Heart right ventricle (tissue), 16 donors: ENCODE results near the gene PLP2. TPM values are rescaled to one million over a fixed set of nuclear protein-coding genes. Genes with fewer than 3 reads are reported as not detected.

Experiments
- ATAC-seq, 8 donors: fragments of 200-7000 bp; cut with Tn5 transposase; one replicate each; pipeline ENCODE4 v1.9.1; 2020; ENCODE audit warnings: mild to moderate bottlenecking in 8 of 8, moderate library complexity in 8 of 8, moderate number of reproducible peaks in 1 of 8
- DNase-seq, 2 donors: peaks; one replicate each; pipeline ENCODE4 v3.0.0-alpha.2; 2020
- H3K27ac ChIP-seq, 10 donors: fragments of 200-600 bp; sonication (generic) in 2 of 10; one replicate each; pipeline versions ENCODE4 v1.5.0 to v1.8.0; 2020 to 2022; ENCODE audit warnings: mild to moderate bottlenecking in 3 of 10
- H3K27me3 ChIP-seq, 7 donors: fragments of 200-600 bp; one replicate each; pipeline ENCODE4 v1.8.0; 2021 to 2022; ENCODE audit warnings: mild to moderate bottlenecking in 2 of 7
- H3K36me3 ChIP-seq, 9 donors: fragments of 200-600 bp; sonication (generic) in 1 of 9; one replicate each; pipeline versions ENCODE4 v1.5.0 to v1.8.0; 2020 to 2022; ENCODE audit warnings: mild to moderate bottlenecking in 2 of 9
- H3K4me1 ChIP-seq, 9 donors: fragments of 200-600 bp; sonication (generic) in 1 of 9; one replicate each; pipeline versions ENCODE4 v1.5.0 to v1.8.0; 2020 to 2022; ENCODE audit warnings: mild to moderate bottlenecking in 4 of 9
- H3K4me3 ChIP-seq, 10 donors: fragments of 200-600 bp; sonication (generic) in 2 of 10; one replicate each; pipeline versions ENCODE4 v1.5.0 to v1.8.0; 2020 to 2022; ENCODE audit warnings: mild to moderate bottlenecking in 7 of 10, moderate library complexity in 2 of 10
- H3K9me3 ChIP-seq, 11 donors: fragments of 200-600 bp in 10 of 11; sonication (generic) in 2 of 11; one replicate each; pipeline versions ENCODE4 v1.5.0 to v1.8.0; 2013 to 2022; ENCODE audit warnings: mild to moderate bottlenecking in 2 of 11, control low read depth in 1 of 11, moderate library complexity in 1 of 11
- WGBS, 2 donors: extraction: QIAGEN DNeasy Blood & Tissue Kit; methylation state at CpG; one replicate each; pipeline ENCODE4 v1.1.7; 2013; ENCODE audit warnings: inconsistent platforms in 1 of 2; 5-methylcytosine and 5-hydroxymethylcytosine counted together
- intact Hi-C, 10 donors: fragments of 100-400 bp; cut with DNase I; formaldehyde crosslinking; loops; one replicate each; pipeline versions ENCODE4 v1.11.1 to v1.14.2; 2022
- polyA plus RNA-seq, 2 donors: library from polyadenylated mRNA; stranded (reverse); fragments of 200-250 nt; gene quantifications; one replicate each; pipeline ENCODE4 v1.2.3, GENCODE V29; 2013
- total RNA-seq, 10 donors: library from RNA; stranded (reverse); fragmentation: NEBNext Ultra II Directional in 3 of 10; extraction: Animal tissue kit (Norgen Biotek cat#: 25700) in 3 of 10; gene quantifications; one replicate each; pipeline versions ENCODE4 v1.2.1 to v1.2.4, GENCODE V29; 2021 to 2023
- TF ChIP-seq, protein P1 (sequence below), 9 donors: fragments of 200-600 bp; sonication (generic) in 2 of 9; IDR thresholded peaks; one replicate each; pipeline versions ENCODE4 v1.5.0 to v1.8.0; 2021 to 2022; ENCODE audit warnings: antibody characterized with exemption in 9 of 9, mild to moderate bottlenecking in 5 of 9, moderate library complexity in 1 of 9
- donor health status: Arrhythmogenic right ventricular cardiomyopathy.
- donor health status: ischemic (EF 13 %, LVEDD 7.1; RV severe dilation, severe dysfunction).
- donor health status: healthy with polysubstance abuse.
- donor health status: DM: no; HTN: yes; CAD: no.
- donor health status: DM: no; HTN: no; CAD: no.
- donor health status: ischemic (EF 25% LVEDD 6.9; RV normal size, moderate dysfunction).
- donor health status: ischemic (EF 25% LVEDD 5.7; RV mildly dilated, moderate dysfunction).
- donor health status: healthy.
- donor health status: DM: yes; HTN: yes; CAD: no.
- donor health status: Ischemic cardiomyopathy.
- donor health status: ischemic (EF 35%, LVEDD 5.7; RV mildly dilated, moderate dysfunction).
- donor health status: nonischemic (EF 11% LVEDD 7.7; RV severe dilation, severe dysfunction).
- donor health status: DM: yes; HTN: yes; CAD: no.
- donor health status: PGD.
- donor health status: ischemic (EF 29% LVEDD 5.4; RV normal size, mild dysfunction).
- donor health status: nonischemic (EF 23%, LVEDD 6.1; RV moderate dilation, normal function).

The PLP2 gene
- total and polyA plus RNA-seq, 12 donors, result 20.3 to 352 (median 54.2) TPM

GRCh38 chrX:49204709-49205108 lies 33.0 kb downstream of the PLP2 start:
- TF ChIP-seq, protein P1, sequence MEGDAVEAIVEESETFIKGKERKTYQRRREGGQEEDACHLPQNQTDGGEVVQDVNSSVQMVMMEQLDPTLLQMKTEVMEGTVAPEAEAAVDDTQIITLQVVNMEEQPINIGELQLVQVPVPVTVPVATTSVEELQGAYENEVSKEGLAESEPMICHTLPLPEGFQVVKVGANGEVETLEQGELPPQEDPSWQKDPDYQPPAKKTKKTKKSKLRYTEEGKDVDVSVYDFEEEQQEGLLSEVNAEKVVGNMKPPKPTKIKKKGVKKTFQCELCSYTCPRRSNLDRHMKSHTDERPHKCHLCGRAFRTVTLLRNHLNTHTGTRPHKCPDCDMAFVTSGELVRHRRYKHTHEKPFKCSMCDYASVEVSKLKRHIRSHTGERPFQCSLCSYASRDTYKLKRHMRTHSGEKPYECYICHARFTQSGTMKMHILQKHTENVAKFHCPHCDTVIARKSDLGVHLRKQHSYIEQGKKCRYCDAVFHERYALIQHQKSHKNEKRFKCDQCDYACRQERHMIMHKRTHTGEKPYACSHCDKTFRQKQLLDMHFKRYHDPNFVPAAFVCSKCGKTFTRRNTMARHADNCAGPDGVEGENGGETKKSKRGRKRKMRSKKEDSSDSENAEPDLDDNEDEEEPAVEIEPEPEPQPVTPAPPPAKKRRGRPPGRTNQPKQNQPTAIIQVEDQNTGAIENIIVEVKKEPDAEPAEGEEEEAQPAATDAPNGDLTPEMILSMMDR (IDR thresholded peaks at IDR 0.05), result no peak
- intact Hi-C loops, result no loop called here

DNA sequence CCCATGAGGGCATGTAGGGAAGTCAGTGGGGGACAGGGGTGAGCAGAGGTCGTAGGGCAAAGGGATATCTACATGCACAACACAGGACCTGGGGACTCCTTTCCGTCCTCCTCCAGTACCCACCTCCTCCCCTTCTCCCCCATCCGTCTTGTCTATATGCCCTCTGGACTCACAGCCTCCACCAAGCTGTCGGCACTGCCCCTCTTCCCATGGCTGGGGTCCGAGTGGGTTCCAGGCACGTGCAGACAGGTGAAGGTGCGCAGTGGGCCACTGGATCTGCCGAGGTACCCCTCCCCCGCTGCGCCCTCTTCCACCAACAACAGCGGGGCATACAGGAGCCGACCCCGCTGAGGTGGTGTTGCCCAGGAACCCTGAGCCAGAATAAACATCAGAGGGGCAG lies 33.7 kb downstream of the PLP2 start:
- no peak for ATAC-seq
- H3K4me1 ChIP-seq, result peaks cover 0 to 5% (median 0%) of the 10 kb centered on the region in 9 donors

More at GRCh38 chrX:49204709-49205108, 33.0 kb downstream of the PLP2 start:
- peaks cover 0 to 26% (median 0%) of the 10 kb centered on the region in 7 donors for H3K27me3 ChIP-seq
- no peak for DNase-seq
- 43 to 59% methylated on average over 4 of the region's 4 CpGs for WGBS, 2 donors
- H3K36me3 ChIP-seq, result no peaks in the 10 kb centered on the region
- ATAC-seq, result no peak
- H3K4me1 ChIP-seq, result peaks cover 0 to 9% (median 2%) of the 10 kb centered on the region in 9 donors
- H3K27ac ChIP-seq, result no peak overlapping the region
- H3K9me3 ChIP-seq, result no peaks in the 10 kb centered on the region
- H3K4me3 ChIP-seq, result no peak overlapping the region

DNA sequence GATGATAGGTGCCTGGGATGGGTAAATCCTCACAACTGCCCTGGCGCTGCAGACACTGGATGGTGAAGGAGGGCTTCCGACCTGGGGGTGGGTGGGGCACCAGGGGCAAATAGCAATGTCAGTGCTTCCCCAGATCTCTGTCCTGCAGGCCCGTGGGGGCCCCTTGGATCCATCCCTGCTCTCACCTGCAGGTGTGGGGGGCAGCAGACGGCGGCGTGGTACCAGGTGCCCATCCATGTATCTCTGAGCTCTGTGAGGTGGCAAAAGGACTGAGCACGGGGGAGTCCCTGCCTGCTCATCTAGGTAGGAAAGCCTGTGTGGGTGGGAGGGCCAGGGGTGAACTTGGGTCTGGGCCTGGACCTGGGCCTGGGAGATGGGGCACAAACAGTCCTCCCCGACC lies 34.8 kb downstream of the PLP2 start:
- intact Hi-C loops, result no loop called here
- Histone ChIP-seq H3K4me3 (no peak overlapping the region), H3K36me3 (no peaks in the 10 kb centered on the region), H3K27me3 (peaks cover 0 to 26% (median 0%) of the 10 kb centered on the region in 7 donors), H3K4me1 (no peaks in the 10 kb centered on the region), H3K27ac (no peak overlapping the region), H3K9me3 (no peaks in the 10 kb centered on the region)
- DNase-seq (no peak), ATAC-seq (no peak)
- TF ChIP-seq, protein P1 (IDR thresholded peaks at IDR 0.05), result no peak
- WGBS, 2 donors, result 82 to 89% methylated on average over 5 to 8 of the region's 8 CpGs

More for the DNA sequence above, 33.7 kb downstream of the PLP2 start:
- H3K9me3 ChIP-seq, result no peaks in the 10 kb centered on the region
- 77 to 92% methylated on average over 9 to 13 of the region's 13 CpGs for WGBS, 2 donors
- H3K27ac ChIP-seq, result no peak overlapping the region
- H3K36me3 ChIP-seq, result no peaks in the 10 kb centered on the region
- peaks cover 0 to 26% (median 0%) of the 10 kb centered on the region in 7 donors for H3K27me3 ChIP-seq
- no peak overlapping the region for H3K4me3 ChIP-seq
- intact Hi-C loops, result no loop called here
- DNase-seq, result no peak
- TF ChIP-seq, protein P1 (IDR thresholded peaks at IDR 0.05), result no peak

- Histone ChIP-seq H3K4me3 (no peak overlapping the region), H3K9me3 (no peaks in the 10 kb centered on the region), H3K27me3 (peaks cover 0 to 26% (median 0%) of the 10 kb centered on the region in 7 donors), H3K36me3 (no peaks in the 10 kb centered on the region), H3K4me1 (no peaks in the 10 kb centered on the region), H3K27ac (no peak overlapping the region)
- WGBS, 2 donors, result 89 to 96% methylated on average over 5 of the region's 5 CpGs
- intact Hi-C loops, result no loop called here
- DNase-seq, result no peak
- ATAC-seq, result no peak
- TF ChIP-seq, protein P1 (IDR thresholded peaks at IDR 0.05), result no peak
Measured at GRCh38 chrX:49208399-49208798, 36.7 kb downstream of the PLP2 start.
